Stimulated activated memory B cell treated with anti-CD40 and anti-IgM and Interleukin-4, amounts not matched to agents 10 μg/mL and 1 μg/mL and 100 μg/mL, for 72 hours (primary cell): ENCODE data around the gene PEX12.
A peak's percentile ranks its signal among the peaks of the same experiment; 100 is the strongest.
"Not testable (repeated sequence)": the region's sequence is repeated elsewhere in the genome, so short reads cannot be mapped to it uniquely, and the experiment has no call there.

Source experiments
- ATAC-seq: fragments of 150-1000 bp; cut with Tn5 transposase; 2 replicates; pipeline ENCODE4 v1.10.0; 2021
- H3K27ac Mint-ChIP-seq: one replicate; pipeline ENCODE4 v1.8.0; 2022; ENCODE audit warnings: mild to moderate bottlenecking, mixed read lengths
- H3K27me3 Mint-ChIP-seq: one replicate; pipeline ENCODE4 v1.8.0; 2022; ENCODE audit warnings: mixed read lengths
- H3K36me3 Mint-ChIP-seq: one replicate; pipeline ENCODE4 v1.8.0; 2022; ENCODE audit warnings: mixed read lengths
- H3K4me1 Mint-ChIP-seq: one replicate; pipeline ENCODE4 v1.8.0; 2022; ENCODE audit warnings: mixed read lengths
- H3K4me3 Mint-ChIP-seq: one replicate; pipeline ENCODE4 v1.8.0; 2022; ENCODE audit warnings: mild to moderate bottlenecking, moderate library complexity, mixed read lengths
- H3K9me3 Mint-ChIP-seq: one replicate; pipeline ENCODE4 v1.8.0; 2022; ENCODE audit warnings: mixed read lengths

Gene PEX12

DNA sequence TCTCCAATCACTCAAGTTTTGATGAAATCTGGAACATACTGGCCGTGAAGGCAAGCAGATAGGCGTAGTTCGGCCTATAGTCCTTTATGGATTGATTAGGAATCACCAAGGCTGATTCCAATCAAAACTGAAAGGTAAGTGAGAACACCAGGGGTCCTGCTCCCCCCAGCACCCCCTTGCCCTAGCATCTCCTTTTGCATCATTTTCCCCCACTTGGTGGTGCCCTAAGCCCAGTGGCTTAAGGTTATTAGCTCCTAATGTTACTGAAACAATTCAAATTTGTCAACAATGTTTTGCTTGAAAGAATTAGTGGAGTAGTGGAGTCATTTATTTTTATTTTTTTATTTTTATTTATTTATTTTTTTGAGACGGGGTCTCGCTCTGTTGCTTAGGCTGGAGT, 22.7 kb downstream of the PEX12 start:
- Mint-ChIP-seq H3K4me3 (no peak overlapping the region), H3K4me1 (no peaks in the 10 kb centered on the region), H3K27me3 (peaks cover 19% of the 10 kb centered on the region), H3K9me3 (no peaks in the 10 kb centered on the region), H3K36me3 (no peaks in the 10 kb centered on the region), H3K27ac (no peak overlapping the region)
- no peak for ATAC-seq

GRCh38 chr17:35554668-35555067, 23.7 kb downstream of the PEX12 start:
- no peak overlapping the region for H3K27ac Mint-ChIP-seq
- H3K36me3 Mint-ChIP-seq: no peaks in the 10 kb centered on the region
- H3K27me3 Mint-ChIP-seq: peaks cover 15% of the 10 kb centered on the region
- no peaks in the 10 kb centered on the region for H3K9me3 Mint-ChIP-seq
- ATAC-seq: peak; percentile 72
- no peak overlapping the region for H3K4me3 Mint-ChIP-seq
- no peaks in the 10 kb centered on the region for H3K4me1 Mint-ChIP-seq

- no peak for ATAC-seq
- Mint-ChIP-seq H3K27me3 (peaks cover 3% of the 10 kb centered on the region), H3K27ac (no peak overlapping the region)
Observed at GRCh38 chr17:35553310-35553709, 25.1 kb downstream of the PEX12 start.

DNA sequence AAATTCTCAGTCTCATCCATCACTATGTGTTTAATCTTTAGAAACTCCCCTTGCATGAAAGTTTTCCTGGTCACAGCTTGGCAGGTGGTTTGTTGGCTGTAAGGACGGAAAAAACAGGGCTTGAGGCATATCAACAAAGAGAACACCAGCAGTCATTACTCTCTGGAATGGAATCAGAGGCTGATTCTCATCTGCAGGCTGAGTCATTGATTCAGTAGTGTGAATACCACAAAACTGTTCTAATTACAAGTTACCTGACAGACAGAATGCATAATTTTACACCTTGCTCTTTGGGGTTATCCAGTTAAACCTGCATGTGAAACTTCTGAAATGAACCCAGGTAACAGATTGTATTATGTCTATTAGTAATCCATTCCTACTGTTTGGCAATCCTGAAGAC, 29.4 kb downstream of the PEX12 start:
- H3K4me1 Mint-ChIP-seq: peaks cover 11% of the 10 kb centered on the region

More at GRCh38 chr17:35553310-35553709, 25.1 kb downstream of the PEX12 start:
- Mint-ChIP-seq H3K36me3 (no peaks in the 10 kb centered on the region), H3K9me3 (no peaks in the 10 kb centered on the region), H3K4me1 (no peaks in the 10 kb centered on the region), H3K4me3 (no peak overlapping the region)

DNA sequence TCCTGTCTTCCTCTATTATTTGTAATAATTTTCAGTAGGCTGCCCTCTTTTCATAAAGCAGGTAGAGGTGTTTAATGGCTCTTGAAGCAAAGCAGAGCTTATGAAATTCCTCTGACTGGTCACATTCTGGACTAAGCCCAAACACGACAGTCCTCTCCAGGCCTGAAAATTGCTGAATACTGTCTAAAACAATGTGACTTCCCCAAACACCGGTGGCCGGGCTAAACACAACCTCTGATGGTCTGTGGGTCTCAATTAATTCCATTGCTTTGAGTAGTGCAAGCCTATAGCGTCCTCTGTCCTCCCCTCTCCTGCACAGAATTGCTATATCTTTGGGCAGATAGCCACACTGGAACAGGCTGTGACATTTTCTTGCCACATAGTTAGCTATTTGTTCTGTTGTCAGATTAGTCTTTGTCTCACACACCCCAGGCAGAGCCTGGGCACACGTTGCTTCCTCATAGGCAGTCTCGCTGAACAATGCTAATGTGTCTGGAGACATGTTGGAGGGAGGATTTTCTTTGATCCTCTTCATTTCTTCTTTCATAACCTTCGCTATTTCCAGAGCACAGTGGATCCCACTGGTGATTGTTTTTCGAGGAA, 30.1 kb downstream of the PEX12 start:
- H3K4me3 Mint-ChIP-seq: no peak overlapping the region

More for the DNA sequence above, 29.4 kb downstream of the PEX12 start:
- Mint-ChIP-seq H3K27ac (no peak overlapping the region), H3K27me3 (no peaks in the 10 kb centered on the region), H3K9me3 (no peaks in the 10 kb centered on the region), H3K4me3 (no peak overlapping the region), H3K36me3 (no peaks in the 10 kb centered on the region)
- no peak for ATAC-seq

DNA sequence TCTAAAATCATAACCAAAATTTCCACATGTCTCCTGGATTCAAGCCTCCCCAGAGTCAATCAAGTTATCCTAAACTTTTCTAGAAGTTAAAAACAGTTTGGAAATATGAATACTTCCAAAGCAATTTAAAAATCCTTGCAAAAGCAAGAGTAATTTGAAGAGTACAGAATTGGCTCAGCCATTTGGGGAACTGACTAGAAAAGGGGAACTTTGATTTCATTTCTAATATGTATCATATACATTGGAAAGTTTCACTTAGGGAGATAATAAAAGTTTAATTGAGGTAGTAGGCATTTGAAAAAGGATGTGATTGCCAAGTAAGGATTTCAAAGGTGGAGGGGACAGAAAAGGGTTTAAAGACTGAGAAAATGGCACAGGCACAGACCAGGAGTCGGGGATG, 31.9 kb downstream of the PEX12 start:
- peaks cover 11% of the 10 kb centered on the region for H3K4me1 Mint-ChIP-seq
- ATAC-seq: no peak
- H3K36me3 Mint-ChIP-seq: no peaks in the 10 kb centered on the region
- peak overlapping the region; percentile 38 for H3K27ac Mint-ChIP-seq
- H3K4me3 Mint-ChIP-seq: peak overlapping the region; percentile 5
- no peaks in the 10 kb centered on the region for H3K27me3 Mint-ChIP-seq
- H3K9me3 Mint-ChIP-seq: no peaks in the 10 kb centered on the region

More for the DNA sequence above, 30.1 kb downstream of the PEX12 start:
- no peaks in the 10 kb centered on the region for H3K9me3 Mint-ChIP-seq
- no peak overlapping the region for H3K27ac Mint-ChIP-seq
- no peak for ATAC-seq
- H3K4me1 Mint-ChIP-seq: peaks cover 11% of the 10 kb centered on the region
- no peaks in the 10 kb centered on the region for H3K27me3 Mint-ChIP-seq
- no peaks in the 10 kb centered on the region for H3K36me3 Mint-ChIP-seq

DNA sequence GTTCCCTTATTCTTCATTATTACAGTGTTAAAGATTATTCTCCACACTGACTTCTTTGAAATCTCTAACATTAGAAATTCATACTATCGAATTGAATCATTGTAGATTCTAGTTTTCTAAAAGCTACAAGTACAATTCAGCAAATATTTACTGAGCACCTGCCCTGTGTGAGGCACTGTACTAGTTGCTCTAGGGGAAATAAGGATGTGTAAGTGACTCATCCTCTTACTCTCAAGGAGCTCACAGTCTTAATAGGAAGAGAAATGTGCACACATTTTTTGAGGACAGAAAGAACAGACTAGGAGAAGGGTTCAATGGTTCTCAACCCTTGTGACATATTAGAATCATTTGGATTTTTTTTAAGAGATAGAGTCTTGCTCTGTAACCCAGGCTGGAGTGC, 33.2 kb downstream of the PEX12 start:
- Mint-ChIP-seq H3K27me3 (no peaks in the 10 kb centered on the region), H3K9me3 (no peaks in the 10 kb centered on the region), H3K4me3 (no peak overlapping the region), H3K4me1 (peaks cover 21% of the 10 kb centered on the region), H3K36me3 (no peaks in the 10 kb centered on the region), H3K27ac (no peak overlapping the region)
- ATAC-seq: no peak

- Mint-ChIP-seq H3K36me3 (no peaks in the 10 kb centered on the region), H3K9me3 (no peaks in the 10 kb centered on the region), H3K4me1 (peaks cover 33% of the 10 kb centered on the region), H3K4me3 (no peak overlapping the region), H3K27ac (no peak overlapping the region), H3K27me3 (no peaks in the 10 kb centered on the region)
- no peak for ATAC-seq
Observed at GRCh38 chr17:35543856-35544255, 34.5 kb downstream of the PEX12 start.

GRCh38 chr17:35542990-35543389, 35.4 kb downstream of the PEX12 start:
- Mint-ChIP-seq H3K36me3 (peaks cover under 1% of the 10 kb centered on the region), H3K4me3 (no peak overlapping the region), H3K9me3 (no peaks in the 10 kb centered on the region), H3K4me1 (peaks cover 42% of the 10 kb centered on the region), H3K27ac (no peak overlapping the region), H3K27me3 (no peaks in the 10 kb centered on the region)
- ATAC-seq: no peak

GRCh38 chr17:35541434-35541833, 36.9 kb downstream of the PEX12 start:
- Mint-ChIP-seq H3K4me3 (peak overlapping the region; percentile 93), H3K27me3 (no peaks in the 10 kb centered on the region), H3K36me3 (peaks cover 5% of the 10 kb centered on the region), H3K4me1 (peaks cover 51% of the 10 kb centered on the region), H3K27ac (peak overlapping the region; percentile 97), H3K9me3 (no peaks in the 10 kb centered on the region)
- no peak for ATAC-seq

DNA sequence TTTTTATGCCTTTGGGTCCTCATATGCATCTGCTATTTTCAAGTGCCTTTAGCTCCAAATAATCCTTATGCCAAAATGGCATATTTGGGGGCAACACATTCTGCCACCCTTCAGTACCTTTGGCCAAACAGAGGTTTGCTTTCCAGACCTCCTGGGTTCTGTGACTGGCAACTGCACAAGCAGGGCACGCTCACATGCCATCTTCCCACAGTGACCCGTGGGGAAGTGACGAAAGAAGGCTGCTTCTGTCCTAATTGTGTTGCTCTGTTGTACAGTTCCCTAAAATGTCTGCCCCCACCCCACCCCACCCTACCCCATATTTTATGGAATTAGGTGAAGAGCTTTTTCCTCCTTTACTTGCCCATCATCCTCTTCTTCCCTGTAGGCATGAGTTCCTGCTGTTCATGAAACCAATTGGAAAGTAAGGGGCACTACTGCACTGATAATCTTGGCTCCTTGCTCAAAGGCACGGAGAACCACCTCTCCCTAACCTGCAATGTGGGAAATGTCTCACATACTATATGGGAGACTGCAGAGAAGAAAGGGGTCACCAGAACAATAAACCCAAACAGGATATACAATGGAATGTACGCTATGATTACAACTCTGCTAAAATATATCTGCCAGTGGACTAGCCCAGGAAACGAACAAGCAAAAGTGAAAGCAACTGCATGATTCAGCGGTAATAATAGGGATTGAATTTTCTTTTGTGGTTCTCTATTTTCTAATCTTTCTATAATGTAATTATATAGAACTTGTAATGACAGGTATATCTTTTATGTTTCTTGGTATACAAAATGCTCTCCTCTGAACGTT, 37.6 kb downstream of the PEX12 start:
- Mint-ChIP-seq H3K36me3 (peaks cover 5% of the 10 kb centered on the region), H3K4me1 (peaks cover 46% of the 10 kb centered on the region), H3K27ac (peak overlapping the region; percentile 97), H3K4me3 (peak overlapping the region; percentile 93), H3K9me3 (no peaks in the 10 kb centered on the region), H3K27me3 (no peaks in the 10 kb centered on the region)
- peak; percentile 84 for ATAC-seq

DNA sequence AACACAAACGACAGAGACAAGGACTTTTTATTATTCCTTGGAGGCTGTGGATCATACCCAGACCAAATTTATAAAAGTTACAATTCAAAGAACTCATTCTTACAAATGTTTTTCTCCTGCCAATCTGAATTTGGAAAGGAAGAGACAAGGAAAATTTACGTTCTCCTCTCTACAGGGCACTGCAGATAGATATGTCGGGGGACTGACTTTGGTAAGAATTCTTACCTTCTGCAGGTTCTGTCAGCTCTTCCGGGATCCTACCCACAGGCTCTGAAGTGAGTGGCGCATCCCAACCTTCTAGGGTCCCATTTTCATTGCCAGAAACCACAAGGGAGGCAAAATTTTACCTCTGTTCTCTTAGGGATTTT, 38.7 kb downstream of the PEX12 start:
- Mint-ChIP-seq H3K4me1 (peaks cover 46% of the 10 kb centered on the region), H3K4me3 (peak overlapping the region; percentile 84), H3K9me3 (no peaks in the 10 kb centered on the region), H3K36me3 (peaks cover 5% of the 10 kb centered on the region), H3K27ac (peak overlapping the region; percentile 97), H3K27me3 (no peaks in the 10 kb centered on the region)
- no peak for ATAC-seq

GRCh38 chr17:35537601-35538141, 40.7 kb downstream of the PEX12 start, which contains the start of gene SLFN12L:
TSS of gene SLFN12L (minus strand) at chr17:35537678. CDS start at chr17:35522364, 15,314 bp downstream.
- Mint-ChIP-seq H3K4me3 (peak within 1 kb of the TSS; percentile 82), H3K36me3 (peaks cover 5% of the 10 kb centered on the region), H3K4me1 (peaks cover 52% of the 10 kb centered on the region), H3K27me3 (no peaks in the 10 kb centered on the region), H3K27ac (peak within 1 kb of the TSS; percentile 95), H3K9me3 (no peaks in the 10 kb centered on the region)
- peak; percentile 66 for ATAC-seq

DNA sequence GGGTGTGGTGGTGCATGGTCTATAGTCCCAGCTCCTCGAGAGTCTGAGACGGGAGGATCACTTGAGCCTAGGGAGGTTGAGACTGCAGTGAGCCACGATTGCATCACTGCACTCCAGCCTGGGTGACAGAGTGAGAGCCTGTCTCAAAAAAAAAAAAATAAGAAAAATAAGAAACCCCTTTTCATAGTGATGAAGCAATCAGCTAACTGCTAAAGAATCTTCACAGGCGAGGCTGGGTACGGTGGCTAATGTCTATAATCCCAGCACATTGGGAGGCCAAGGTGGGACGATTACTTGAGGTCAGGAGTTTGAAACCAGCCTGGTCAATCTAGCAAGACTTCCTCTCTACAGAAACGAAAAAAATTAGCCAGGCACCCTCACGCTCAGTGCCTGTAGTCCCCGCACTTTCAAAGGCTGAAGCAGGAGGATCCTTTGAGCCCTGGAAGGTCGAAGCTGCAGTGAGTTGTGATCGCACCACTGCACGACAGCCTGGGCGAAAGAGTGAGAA, 41.7 kb downstream of the PEX12 start:
- H3K9me3 Mint-ChIP-seq: no peaks in the 10 kb centered on the region
- ATAC-seq: no peak
- H3K27ac Mint-ChIP-seq: peak overlapping the region; percentile 95
- no peaks in the 10 kb centered on the region for H3K27me3 Mint-ChIP-seq
- H3K4me1 Mint-ChIP-seq: peaks cover 52% of the 10 kb centered on the region
- peaks cover 5% of the 10 kb centered on the region for H3K36me3 Mint-ChIP-seq
- H3K4me3 Mint-ChIP-seq: peak overlapping the region; percentile 82

DNA sequence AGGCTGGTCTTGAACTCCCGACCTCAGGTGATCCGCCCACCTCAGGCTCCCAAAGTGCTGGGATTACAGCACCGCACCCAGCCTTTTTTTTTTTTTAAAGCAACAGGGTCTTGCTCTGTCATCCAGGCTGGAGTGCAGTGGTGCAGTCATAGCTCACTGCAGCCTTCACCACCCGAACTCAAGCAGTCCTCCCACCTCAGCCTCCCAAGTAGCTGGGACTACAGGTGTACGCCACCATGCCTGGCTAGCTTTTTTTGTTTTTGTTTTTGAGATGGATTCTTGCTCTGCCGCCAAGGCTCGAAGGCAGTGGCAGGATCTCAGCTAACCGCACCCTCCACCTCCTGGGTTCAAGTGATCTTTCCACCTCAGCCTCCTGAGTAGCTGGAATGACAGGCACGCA, 43.0 kb downstream of the PEX12 start:
- H3K4me3 Mint-ChIP-seq, H3K36me3 Mint-ChIP-seq, H3K9me3 Mint-ChIP-seq, ATAC-seq, H3K27me3 Mint-ChIP-seq, H3K27ac Mint-ChIP-seq: not testable (repeated sequence)
- peaks cover 46% of the 10 kb centered on the region for H3K4me1 Mint-ChIP-seq
